Measurements from ENCODE around the gene ZNF775.

Gene ZNF775

DNA sequence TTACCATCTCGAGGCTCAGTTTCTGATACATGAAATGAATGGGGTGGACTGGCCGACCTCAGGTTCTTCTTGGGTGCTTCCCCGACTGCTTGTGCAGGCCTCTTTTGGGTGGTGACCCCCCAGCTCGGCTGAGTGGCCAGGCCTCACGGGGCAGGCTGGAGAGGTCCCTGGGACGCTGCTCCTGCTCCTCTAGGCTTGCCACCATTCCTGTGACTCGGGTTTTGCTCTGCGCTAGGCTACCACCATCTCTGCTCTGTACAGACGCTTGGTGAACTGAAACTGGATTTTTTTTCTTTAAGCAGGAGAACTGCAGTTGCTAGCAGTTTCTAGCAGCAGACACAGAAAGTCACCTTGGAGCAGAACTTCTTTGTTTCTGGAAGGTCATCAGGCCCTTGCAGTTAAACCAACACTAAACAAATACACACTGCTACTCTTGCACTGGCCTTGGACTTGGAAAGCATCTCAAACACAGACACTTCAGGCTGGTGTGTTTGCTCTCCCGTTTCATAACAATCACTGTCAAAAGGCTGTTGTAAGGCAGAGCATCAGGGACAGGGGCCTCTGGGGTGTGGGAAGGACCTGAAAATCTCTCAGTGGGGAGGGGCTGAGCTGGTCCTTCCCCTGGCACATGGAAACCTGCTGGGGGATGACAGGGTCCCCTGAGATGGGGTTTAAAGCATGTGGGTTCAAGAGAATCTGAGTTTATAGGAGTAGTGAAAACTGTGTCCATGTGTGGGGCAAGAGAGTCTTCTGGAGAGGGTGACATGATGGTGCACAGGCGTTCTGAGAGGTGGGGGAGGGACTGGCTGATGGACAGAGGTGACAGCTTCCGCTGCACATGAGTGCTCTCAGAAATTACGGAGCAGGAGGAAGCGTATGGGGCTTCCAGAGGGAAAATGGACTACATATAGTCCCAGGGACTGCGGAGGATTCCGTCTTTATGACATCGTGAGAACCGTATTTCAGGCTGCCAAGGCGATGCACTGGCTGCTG lies 36.3 kb downstream of the ZNF775 start:
- DNase-seq, result peak; percentile 43

DNA sequence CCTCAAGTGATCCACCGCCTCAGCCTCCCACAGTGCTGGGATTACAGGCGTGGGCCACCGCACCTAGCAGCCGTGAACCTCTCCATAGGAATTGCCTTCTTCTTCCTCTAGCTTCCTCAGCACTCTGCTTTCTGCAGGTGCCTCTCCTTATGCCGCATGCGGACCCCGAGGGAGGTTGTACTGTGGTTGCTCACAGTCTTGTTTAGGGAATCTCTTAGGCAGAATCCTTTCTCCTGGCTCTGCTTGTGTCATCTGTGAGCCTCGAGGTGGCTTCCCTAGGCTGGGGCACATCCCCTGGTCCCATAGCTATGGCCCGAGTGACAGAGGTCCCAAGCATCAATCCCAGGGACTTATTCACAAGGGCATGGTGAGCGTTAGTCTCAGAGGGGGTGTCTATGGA lies 38.1 kb downstream of the ZNF775 start:
- peak; percentile 39 for DNase-seq

DNA sequence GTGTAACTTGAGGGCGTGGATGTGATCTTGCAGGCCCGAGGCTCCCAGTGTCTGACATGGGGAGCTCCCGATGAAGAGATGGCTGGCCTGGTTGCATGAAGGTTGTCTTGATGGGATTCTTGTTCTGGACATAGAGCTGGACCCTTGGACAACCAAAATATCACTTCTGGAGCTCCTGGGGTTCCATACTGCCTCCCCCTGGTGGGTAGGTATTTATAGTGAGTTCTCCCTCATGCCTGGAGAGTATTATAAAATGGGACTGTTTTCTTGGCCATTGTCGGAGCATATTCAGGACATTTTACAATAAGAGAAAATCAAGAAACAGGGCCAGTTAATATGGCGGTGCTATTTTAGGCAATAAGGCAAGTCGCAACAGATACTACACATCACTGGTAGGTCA lies 38.7 kb downstream of the ZNF775 start:
- DNase-seq, result peak; percentile 39

DNA sequence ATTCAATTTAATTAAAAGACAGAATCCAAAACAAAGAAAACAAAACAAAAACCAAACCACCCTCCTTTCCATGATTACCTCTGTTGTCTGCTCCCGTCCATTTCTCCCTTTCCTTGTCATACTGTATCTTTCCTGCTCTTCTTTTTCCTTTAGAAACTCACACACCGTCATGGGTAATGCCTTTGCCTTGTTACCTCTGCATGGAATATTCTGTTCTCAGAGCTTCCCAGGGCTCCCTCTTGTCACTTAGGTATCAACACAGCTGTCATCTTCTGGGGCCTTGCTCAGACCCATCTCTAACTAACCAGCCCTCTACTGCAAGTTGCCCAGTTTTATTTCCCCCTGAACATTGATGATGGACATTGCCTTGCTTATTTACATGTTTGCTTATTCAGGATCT lies 41.1 kb downstream of the ZNF775 start:
- peak; percentile 30 for DNase-seq

DNA sequence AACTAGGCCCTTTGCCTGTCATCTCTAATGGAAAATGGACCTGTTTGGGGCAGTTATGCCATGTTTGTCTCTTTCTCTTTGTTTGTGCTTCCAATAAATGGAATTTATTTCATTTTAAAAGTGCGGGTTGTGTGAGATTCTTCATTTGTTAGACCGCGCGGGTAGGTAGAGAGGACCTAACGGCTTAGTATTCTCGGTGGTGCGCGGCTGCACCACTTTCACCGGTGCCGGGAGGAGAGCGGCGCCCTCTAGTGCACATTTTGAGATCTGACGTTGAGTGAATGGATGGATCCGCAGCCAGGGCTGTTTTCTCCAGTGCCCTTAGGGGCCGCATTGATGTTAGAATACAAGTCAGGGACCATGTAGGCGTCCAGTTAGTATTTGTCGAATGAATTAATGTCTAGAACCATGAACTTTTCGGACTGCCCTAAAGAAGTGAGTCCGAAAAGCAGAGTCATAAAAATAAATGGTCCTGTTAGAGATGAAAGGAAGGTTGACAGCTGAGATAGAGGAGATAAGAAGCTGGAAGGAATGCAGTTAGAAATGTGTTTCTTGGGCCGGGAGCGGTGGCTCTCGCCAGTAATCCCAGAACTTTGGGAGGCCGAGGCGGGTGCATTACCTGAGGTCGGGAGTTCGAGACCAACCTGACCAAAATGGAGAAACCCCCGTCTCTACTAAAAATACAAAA lies 42.0 kb downstream of the ZNF775 start:
- peak; percentile 92 for DNase-seq

DNA sequence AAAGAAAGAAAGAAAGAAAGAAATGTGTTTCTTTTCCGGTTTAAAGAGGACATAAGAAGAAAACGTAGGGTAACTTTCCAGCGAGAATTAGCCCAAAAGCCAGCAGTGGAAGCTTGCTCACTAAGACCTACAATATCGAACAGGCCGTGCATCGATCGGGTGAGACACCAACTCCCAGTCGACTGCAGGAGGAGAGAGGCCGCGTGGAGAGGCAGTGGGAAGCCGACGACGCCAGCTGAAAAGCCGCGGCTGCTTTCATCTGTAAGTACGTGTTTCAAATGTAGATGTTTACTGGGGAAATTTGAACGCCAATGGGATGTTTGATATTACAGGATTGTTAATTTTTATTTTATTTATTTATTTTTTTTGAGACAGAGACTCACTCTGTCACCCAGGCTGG lies 42.7 kb downstream of the ZNF775 start:
- DNase-seq, result peak; percentile 49

DNA sequence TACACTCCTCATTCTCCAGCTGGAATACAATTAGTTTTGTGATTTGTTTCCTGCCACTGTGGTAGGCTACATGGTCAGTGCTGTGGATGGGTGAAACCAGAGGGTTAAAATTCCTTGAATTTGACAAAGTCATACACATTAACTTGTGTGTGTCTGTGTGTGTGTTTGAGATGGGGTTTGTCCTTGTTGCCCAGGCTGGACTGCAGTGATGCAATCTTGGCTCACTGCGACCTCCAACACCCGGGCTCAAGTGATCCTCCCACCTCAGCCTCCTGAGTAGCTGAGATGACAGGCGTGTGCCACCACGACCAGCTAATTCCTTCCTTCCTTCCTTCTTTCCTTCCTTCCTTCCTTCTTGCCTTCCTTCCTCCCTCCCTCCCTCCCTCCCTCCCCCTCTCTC lies 46.5 kb downstream of the ZNF775 start:
- peak; percentile 25 for DNase-seq

DNA sequence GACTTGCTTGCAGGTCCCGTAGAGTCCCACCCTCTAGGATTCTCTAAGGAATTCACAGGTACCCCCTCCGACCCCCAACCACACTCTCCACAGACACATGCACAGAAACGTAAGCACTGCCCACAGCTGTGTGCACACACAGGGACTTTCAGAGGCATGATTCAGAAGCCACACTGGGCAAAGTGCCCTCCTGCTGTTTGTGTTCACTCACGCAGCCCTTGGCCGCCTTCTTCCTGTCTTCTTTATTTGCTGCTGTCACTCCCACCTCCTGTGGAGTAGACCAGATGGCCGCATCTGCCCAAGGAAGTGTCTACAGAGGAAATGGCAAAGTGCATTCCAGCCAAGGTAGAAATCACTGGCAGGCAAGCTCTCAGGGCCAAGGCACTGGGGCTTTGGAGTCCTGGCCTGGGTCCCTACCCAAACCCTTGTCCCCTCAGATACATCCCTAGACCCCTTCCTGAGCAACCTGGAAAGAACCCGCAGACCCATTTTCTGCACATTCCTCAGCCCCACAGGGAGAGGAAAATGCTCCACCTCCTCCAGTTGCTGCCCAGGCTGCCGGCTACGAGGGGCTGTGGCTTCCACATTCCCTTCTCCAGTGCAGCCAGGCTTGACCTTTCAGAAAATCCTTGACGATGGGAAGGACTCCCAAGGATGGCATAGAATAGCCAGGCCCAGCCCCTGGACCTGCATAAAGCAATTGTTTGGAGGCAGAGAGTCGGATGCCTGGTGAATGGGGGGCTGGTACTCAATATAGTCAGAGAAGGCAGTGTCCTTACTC lies 49.7 kb downstream of the ZNF775 start:
- DNase-seq, result peak; percentile 57

DNA sequence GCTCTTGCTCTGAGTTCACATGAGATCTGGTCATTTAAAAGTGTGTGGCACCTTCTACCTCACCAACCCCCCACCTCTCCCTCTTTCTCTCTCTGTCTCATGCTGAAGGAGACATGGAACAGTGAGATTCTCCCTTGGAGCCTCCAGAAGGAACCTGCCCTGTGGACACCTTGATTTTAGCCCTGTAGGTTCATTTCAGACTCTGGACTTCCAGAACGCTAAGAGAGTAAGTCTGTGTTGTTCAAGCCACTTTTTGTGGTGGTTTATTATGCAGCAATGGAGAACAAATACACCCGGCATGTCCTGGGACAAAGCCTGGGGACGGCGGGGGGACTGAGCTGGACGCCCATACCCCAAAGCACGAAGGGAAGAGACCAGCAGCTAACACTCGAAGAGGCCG lies 50.6 kb downstream of the ZNF775 start:
- no peak for DNase-seq

DNA sequence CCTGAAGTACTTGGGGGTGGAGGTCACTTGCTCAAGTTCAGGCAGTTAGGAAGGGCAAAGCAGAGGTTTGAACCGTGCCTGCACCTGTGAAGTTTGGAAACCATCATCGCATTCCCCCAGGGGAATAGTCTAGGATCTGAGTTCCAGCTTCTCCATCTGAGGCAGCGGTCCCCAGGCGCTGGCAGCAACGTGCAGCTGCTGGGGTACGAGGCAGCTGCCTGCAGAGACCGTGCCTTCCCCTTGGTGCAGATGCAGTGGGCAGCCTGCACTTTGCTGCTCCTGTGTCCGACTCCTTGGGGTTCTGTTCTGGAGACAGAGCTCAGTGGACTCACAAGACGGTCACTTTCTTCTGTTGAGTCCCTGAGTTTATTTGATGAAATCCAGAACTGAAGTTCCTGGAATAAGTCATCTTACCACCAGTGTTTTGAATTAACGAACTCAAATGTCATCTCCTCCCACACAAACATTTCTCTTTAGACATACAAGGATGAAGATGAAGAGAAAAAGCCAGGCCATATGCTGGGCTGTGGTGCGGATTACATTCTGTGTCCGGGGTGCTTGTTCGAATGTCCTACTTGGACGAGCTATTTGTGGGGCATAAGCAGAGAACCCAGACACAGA lies 51.4 kb downstream of the ZNF775 start:
- DNase-seq, result peak; percentile 40

DNA sequence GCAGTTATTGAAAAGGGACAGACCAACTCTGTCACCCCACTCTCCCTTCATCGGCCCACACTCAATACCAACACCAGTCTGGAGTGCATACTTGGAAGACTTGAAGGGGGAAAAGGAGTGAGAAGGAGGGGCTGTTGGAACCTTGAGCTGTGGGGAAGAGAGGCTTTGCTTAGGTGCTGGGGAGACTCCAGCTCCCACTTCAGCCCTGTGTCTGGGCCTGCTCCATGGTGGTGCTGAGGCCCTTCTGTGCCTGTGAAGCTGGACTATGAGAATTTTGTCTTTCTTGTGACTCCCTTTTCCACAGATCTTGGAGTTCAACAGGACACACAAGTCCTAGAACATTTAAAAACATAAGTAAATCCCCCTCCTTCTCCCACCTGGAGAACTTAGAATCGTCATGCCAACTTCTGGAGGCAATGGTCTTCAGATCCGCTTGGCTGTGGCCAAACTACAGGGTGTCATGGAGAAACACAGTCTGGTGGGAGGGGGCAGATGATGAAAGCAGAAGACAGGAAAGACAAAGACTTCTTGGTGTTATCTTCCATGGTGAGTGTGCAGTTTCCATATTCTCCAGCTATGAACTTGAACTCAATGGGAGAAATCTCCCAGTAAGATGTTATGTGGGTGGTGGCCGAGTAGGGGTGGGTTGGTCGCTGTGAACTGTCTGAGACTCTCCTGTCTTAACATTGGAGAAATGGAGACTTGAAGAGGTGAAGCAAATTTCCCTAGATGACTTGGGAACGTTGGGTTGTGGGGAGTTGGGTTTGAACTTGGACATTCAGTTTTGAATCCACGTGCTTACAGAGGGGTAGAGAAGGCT lies 52.9 kb downstream of the ZNF775 start:
- no peak for DNase-seq

DNA sequence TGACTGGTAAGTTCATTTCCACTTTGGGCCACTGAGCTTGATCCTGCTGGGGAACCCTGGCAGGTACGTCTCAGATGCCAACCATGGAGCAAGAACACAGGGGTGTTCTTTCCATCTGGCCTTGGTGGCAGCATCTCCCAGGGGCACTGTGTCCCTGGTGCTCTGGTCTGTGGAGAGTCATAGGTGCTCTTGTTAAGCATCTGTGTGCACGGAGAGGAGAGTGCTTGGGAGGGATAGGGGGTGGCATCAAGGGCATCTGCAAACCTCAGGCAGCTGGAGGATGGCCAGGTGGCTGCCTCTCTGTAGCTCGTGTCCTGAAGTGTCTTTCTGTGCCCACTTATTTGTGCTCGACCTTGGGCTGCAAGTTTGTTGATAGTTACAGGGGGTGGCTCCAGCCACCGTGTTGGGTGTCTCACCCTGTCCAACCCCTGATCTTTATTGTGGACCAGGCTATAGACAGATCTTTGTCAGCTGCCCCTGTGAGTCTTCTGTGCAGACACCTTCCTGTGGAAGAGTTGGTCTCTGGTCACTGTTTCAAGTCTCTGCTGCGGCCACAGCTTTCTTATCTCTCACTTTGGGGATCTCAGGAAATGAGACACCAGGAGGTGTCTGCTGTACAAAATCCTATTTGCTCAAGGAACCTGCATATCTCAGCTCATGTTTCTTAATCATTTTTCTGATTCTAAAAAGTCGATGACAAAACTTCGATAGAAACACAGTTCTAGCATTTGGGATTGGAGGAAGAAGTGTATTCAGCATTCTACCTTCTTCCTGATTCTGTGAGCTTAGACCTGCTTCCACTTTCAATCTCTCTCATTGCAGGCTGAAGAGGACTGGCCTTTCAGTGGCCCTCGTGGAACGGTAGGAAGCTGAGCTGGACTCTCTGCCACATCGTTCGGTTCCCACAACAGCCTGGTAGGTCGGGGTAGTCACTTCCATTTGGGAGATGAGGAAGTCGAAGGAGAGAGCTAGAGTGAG lies 54.1 kb downstream of the ZNF775 start:
- DNase-seq, result peak; percentile 47

DNA sequence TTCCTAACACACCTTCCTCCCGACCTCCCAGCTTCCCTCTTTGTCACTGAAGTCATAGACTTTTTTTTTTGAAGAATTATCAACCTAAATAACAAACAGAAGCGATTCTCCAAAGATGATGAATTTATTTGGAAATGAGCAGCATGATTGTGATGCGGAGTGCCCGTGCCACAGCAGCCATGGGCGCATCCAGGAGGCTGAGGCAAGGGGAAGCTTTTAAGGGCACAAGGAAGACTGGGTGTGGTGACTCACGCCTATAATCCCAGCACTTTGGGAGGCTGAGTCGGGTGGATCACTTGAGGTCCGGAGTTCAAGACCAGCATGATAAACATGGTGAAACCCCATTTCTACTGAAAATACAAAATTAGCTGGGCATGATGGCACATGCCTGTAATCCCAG lies 55.1 kb downstream of the ZNF775 start:
- no peak for DNase-seq

DNA sequence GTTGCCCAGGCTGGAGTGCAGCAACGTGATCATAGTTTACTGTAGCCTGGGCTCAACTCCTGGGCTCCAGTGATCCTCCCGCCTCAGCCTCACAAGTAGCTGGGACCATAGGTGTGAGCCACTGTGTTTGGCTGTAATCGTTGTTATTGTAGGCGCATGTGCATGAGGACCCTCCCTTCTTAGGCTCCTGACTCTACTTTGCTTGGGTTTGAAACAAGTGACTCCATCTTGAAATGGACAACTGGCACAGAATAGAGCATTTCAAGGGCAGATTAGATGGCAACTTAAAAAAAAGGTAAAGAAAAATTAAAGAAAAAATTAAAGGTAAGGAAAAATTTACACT lies 55.9 kb downstream of the ZNF775 start:
- DNase-seq, result no peak

DNA sequence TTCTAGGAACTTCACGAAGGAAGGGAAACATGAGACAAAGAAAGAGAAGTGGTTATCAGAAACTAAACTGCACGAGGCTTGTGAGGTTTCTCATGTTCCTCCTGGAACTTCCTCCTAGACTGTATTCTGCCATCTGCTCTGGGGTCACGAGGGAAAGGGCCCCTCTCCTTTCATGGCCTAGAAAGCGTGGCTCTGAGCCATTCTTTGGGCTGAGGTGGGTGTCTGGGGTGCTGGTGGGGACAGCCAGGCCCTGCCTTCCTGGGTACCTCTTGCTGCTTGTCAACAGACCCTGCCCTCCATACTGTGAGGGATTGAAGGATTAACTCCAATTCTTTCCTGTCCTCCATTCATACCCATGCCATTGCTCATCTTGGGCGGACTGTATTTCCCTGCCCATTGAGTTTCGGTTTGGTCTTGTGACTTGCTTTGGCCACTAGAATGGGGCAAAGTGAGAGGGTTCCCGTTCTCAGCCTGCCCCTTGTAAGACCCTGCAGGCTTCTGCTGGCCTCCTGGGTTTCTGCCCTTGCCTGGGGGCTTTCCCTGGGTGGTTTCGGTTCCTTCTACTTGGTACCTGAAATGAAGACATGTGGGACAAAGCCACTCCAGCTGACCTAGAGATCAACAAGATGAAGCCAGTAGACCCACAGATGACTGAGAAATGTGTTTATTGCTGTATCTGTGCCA lies 56.4 kb downstream of the ZNF775 start:
- DNase-seq, result no peak

DNA sequence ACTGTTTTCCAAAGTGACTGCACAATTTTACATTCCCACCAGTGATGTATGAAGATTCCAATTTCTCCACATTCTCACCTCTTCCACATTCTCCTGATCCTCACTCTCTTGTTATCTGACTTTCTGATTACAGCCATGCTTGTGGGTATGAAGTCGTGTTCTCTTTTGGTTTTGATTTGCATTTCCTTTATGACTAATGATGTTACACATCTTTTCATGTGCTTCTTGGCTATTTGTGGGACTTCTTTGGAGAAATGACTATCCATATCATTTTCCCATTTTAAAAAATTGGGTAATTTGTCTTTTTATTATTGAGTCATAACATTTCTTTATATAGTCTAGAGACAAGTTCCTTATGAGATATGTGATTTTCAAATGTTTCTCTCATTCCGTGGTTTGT lies 60.8 kb downstream of the ZNF775 start:
- no peak for DNase-seq

DNA sequence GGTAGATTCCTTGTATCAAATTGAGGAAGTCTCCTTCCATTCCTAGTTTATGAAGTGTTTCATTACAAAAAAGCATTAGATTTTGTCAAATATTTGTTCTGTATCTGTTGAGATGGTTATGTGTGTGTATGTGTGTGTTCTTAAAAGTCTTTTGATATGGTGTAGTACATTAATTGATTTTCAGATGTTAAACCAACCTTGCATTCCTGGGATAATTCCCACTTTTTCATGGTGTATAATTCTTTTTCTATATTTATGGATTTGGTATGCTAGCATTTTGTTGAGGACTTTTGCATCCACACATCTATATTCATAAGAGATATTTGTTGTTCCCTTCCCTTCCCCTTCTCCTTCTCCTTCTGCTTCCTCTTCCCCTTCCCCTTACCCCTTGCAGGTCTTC lies 62.4 kb downstream of the ZNF775 start:
- no peak for DNase-seq

DNA sequence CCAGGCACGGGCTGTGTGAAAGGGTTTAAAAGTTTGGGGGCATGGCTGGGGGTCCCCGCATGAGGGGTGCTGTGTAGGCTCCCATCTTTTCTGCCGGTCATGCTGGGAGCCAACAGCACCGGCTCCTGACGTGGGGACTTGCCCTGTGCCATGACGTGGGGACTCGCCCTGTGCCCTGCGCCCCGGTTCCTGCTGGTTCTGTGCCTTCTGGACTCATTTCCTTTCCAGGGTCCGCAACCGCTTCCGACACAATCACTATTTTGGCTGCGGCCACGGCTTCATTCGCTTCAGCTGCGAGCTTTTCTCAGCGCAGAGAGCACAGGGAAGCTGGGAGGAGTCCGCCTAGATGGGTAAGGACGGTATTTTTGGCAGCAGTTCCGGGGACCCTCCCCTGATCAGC lies 63.7 kb downstream of the ZNF775 start:
- DNase-seq, result no peak

DNA sequence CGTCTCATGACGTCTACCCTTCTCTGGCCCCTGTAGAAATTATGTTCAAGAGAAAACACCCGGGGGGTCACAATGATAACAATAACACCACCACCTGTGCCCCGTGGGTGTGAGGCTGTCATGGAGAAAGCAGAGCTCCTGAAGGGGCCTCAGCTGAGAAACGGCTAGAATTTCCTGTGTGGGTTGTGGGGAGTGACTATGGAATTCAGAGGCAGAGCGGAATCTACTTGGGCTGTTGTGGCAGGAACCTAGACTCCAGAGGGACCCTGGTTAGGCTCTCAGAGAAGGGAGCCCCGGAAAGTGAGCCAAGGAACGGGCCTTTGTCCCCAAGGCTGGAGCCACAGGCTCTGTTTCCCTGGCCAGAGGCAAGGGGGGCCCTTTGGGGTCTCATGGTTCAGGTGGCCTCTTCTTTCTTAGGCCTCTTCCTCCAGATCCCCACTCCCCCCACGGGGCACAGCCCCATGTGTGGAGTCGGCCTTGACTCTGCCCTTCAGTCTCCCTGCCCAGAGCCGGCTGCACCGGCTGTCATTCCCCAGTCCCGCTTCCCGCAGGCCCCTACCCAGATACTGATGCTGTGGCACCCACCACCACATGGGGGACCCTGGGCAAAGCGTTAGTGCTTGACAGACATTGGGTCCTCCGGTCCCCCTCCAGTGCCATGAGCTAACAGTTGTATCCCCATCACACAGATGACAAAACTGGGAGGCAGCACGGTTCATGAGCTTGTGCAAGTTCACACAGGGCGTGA lies 64.8 kb downstream of the ZNF775 start:
- no peak for DNase-seq
